Measurements from ENCODE around the gene HNRNPUL1. TPM values are rescaled to one million over a fixed set of nuclear protein-coding genes. Genes with fewer than 3 reads are reported as not detected.
A peak's percentile ranks its signal among the peaks of the same experiment; 100 is the strongest.

Gene HNRNPUL1
- total RNA-seq: 100 to 1,000 TPM; 270 to 279 TPM
- polyA plus RNA-seq: 100 TPM

- H3K36me3 ChIP-seq (ENCODE audit: insufficient read depth, low read length): peaks cover 15% of the 10 kb centered on the region
- H3K27ac ChIP-seq (ENCODE audit: low read depth, low read length): peak within 1 kb of the TSS; percentile 100
- ChIA-PET POLR2A (interaction anchor here (0.6 to 6.5 kb wide), 23 partner anchors 8 to 916 kb away, joined by 3 to 128 read pairs (median 4); partner anchors contain the start of genes B9D2, C19orf47, CCDC97 and EGLN2), CTCF (interaction anchor here (0.7 to 7.0 kb wide), 12 partner anchors 13 to 176 kb away, joined by 3 to 101 read pairs (median 4); partner anchors contain the start of genes B9D2, CCDC97 and DMAC2)
- DNase-seq: peak; percentile 98 to 100 (median 100)
- peaks cover 0 to 4% (median 2%) of the 10 kb centered on the region in 5 donors for H3K9me3 Mint-ChIP-seq
- peak within 1 kb of the TSS; percentile 91 to 99 (median 97) for H3K4me3 Mint-ChIP-seq
- no peaks in the 10 kb centered on the region for H3K27me3 ChIP-seq (ENCODE audit: insufficient read depth, low read length, poor library complexity, severe bottlenecking)
- H3K36me3 Mint-ChIP-seq: peaks cover 0 to 56% (median 3%) of the 10 kb centered on the region in 3 donors
- peak within 1 kb of the TSS; percentile 82 for H3K4me3 ChIP-seq (ENCODE audit: low read length)
- H3K27ac Mint-ChIP-seq: peak within 1 kb of the TSS; percentile 99 to 100 (median 100)
- H3K4me1 Mint-ChIP-seq: peaks cover 37 to 57% (median 47%) of the 10 kb centered on the region in 3 donors
- no peaks in the 10 kb centered on the region for H3K9me3 ChIP-seq (ENCODE audit: low read length)
- peaks cover 34% of the 10 kb centered on the region for H3K4me1 ChIP-seq (ENCODE audit: insufficient read depth, low read length)
- peaks cover 0 to 19% of the 10 kb centered on the region in 2 donors for H3K27me3 Mint-ChIP-seq
Measured at GRCh38 chr19:41263850-41264580, at the start of gene HNRNPUL1. HNRNPUL1 (plus strand) TSS chr19:41264372; CDS start chr19:41264504, 132 bp downstream.

DNA sequence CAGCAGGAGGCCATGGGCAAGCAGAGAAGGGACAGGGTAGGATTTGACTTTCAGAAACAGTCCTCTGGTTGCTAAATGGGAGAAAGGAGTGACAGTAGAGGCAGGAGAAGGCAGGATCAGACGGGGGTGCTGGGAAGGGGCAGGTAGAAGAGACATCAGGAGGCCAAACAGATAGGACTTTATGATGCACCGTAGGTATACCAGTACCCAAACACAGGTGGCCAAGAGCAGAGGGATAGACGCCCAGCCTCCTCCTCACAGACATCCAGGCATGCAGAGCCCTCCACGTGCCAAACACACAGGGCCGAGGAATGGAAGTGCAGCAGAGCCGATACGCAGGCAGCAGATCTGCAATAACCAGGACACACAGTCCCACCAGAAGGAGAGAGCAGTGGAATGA is 46.4 kb upstream of the HNRNPUL1 start:
- Histone ChIP-seq H3K4me3 (ENCODE audit: low read length) (no peak overlapping the region), H3K27ac (ENCODE audit: low read depth, low read length) (no peak overlapping the region), H3K36me3 (ENCODE audit: insufficient read depth, low read length) (no peaks in the 10 kb centered on the region), H3K4me1 (ENCODE audit: insufficient read depth, low read length) (no peaks in the 10 kb centered on the region), H3K27me3 (ENCODE audit: insufficient read depth, low read length, poor library complexity, severe bottlenecking) (peaks cover 10% of the 10 kb centered on the region), H3K9me3 (ENCODE audit: low read length) (no peaks in the 10 kb centered on the region)
- POLR2A ChIA-PET: no interaction called here
- peaks cover 0 to 2% (median 0%) of the 10 kb centered on the region in 3 donors for H3K36me3 Mint-ChIP-seq
- H3K9me3 Mint-ChIP-seq: no peaks in the 10 kb centered on the region
- CTCF ChIA-PET: no interaction called here
- H3K4me1 Mint-ChIP-seq: peaks cover 0 to 4% (median 2%) of the 10 kb centered on the region in 3 donors
- H3K4me3 Mint-ChIP-seq: no peak overlapping the region
- H3K27ac Mint-ChIP-seq: peak overlapping the region in 1 of 8 donors; percentile 56
- no peak for DNase-seq
- peaks cover 24 to 42% of the 10 kb centered on the region in 2 donors for H3K27me3 Mint-ChIP-seq

DNA sequence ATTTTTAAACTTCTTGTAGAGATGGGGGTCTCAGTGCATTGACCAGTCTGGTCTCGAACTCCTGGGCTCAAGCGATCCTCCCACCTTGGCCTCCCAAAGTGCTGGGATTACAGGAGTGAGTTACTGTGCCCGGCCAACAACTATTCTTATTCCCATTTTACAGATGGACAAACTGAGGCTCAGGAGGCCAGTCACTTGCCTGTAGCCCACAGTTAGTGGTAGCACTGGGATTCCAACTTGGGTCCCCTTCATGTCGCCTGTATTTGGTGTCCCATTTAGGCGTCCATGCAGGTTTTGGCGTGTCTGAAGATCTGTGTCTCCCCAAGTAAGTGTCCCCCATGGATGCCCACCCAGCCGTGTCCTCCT is 45.9 kb upstream of the HNRNPUL1 start:
- Mint-ChIP-seq H3K27me3 (peaks cover 28 to 42% of the 10 kb centered on the region in 2 donors), H3K9me3 (no peaks in the 10 kb centered on the region), H3K4me1 (peaks cover 0 to 4% (median 2%) of the 10 kb centered on the region in 3 donors), H3K36me3 (peaks cover 0 to 2% (median 0%) of the 10 kb centered on the region in 3 donors), H3K4me3 (no peak overlapping the region), H3K27ac (no peak overlapping the region)
- ChIA-PET CTCF (interaction anchor here (1.2 kb wide), 1 partner anchor 11 kb away, joined by 3 read pairs; no protein-coding TSS in a partner anchor), POLR2A (no interaction called here)
- H3K27me3 ChIP-seq (ENCODE audit: insufficient read depth, low read length, poor library complexity, severe bottlenecking): peaks cover 10% of the 10 kb centered on the region
- H3K9me3 ChIP-seq (ENCODE audit: low read length): no peaks in the 10 kb centered on the region
- H3K4me1 ChIP-seq (ENCODE audit: insufficient read depth, low read length): no peaks in the 10 kb centered on the region
- no peaks in the 10 kb centered on the region for H3K36me3 ChIP-seq (ENCODE audit: insufficient read depth, low read length)
- no peak for DNase-seq
- no peak overlapping the region for H3K4me3 ChIP-seq (ENCODE audit: low read length)
- H3K27ac ChIP-seq (ENCODE audit: low read depth, low read length): no peak overlapping the region

- no peak within 1 kb of the TSS for H3K4me3 ChIP-seq (ENCODE audit: low read length)
- no peaks in the 10 kb centered on the region for H3K9me3 Mint-ChIP-seq
- H3K27me3 Mint-ChIP-seq: peaks cover 28 to 45% of the 10 kb centered on the region in 2 donors
- DNase-seq: no peak
- CTCF ChIA-PET: interaction anchor here (1.2 kb wide), 1 partner anchor 10 kb away, joined by 3 read pairs; no protein-coding TSS in a partner anchor
- no peak within 1 kb of the TSS for H3K27ac ChIP-seq (ENCODE audit: low read depth, low read length)
- no peaks in the 10 kb centered on the region for H3K36me3 ChIP-seq (ENCODE audit: insufficient read depth, low read length)
- H3K4me3 Mint-ChIP-seq: no peak within 1 kb of the TSS
- H3K4me1 ChIP-seq (ENCODE audit: insufficient read depth, low read length): no peaks in the 10 kb centered on the region
- POLR2A ChIA-PET: no interaction called here
- peak within 1 kb of the TSS in 2 of 8 donors; percentile 59 to 61 for H3K27ac Mint-ChIP-seq
- no peaks in the 10 kb centered on the region for H3K9me3 ChIP-seq (ENCODE audit: low read length)
- peaks cover 10% of the 10 kb centered on the region for H3K27me3 ChIP-seq (ENCODE audit: insufficient read depth, low read length, poor library complexity, severe bottlenecking)
- peaks cover 0 to 4% (median 2%) of the 10 kb centered on the region in 3 donors for H3K4me1 Mint-ChIP-seq
- H3K36me3 Mint-ChIP-seq: peaks cover 0 to 2% (median 0%) of the 10 kb centered on the region in 3 donors
Measured at GRCh38 chr19:41218615-41219507, 45.3 kb upstream of the HNRNPUL1 start, which contains the start of gene AXL. AXL (plus strand) TSS chr19:41219223; CDS start chr19:41219393, 170 bp downstream.

GRCh38 chr19:41219924-41220567 is 44.1 kb upstream of the HNRNPUL1 start:
- CTCF ChIA-PET: interaction anchor here (2.4 kb wide), 1 partner anchor 43 kb away, joined by 8 read pairs; no protein-coding TSS in a partner anchor
- H3K9me3 ChIP-seq (ENCODE audit: low read length): no peaks in the 10 kb centered on the region
- POLR2A ChIA-PET: interaction anchor here (0.6 kb wide), 1 partner anchor 9 kb away, joined by 3 read pairs; no protein-coding TSS in a partner anchor
- H3K36me3 Mint-ChIP-seq: peaks cover 0 to 2% (median 0%) of the 10 kb centered on the region in 3 donors
- no peak overlapping the region for H3K4me3 Mint-ChIP-seq
- peaks cover 28 to 51% of the 10 kb centered on the region in 2 donors for H3K27me3 Mint-ChIP-seq
- H3K27ac Mint-ChIP-seq: peak overlapping the region in 1 of 8 donors; percentile 59
- no peak overlapping the region for H3K4me3 ChIP-seq (ENCODE audit: low read length)
- peaks cover 0 to 4% (median 2%) of the 10 kb centered on the region in 3 donors for H3K4me1 Mint-ChIP-seq
- no peaks in the 10 kb centered on the region for H3K4me1 ChIP-seq (ENCODE audit: insufficient read depth, low read length)
- no peak overlapping the region for H3K27ac ChIP-seq (ENCODE audit: low read depth, low read length)
- H3K36me3 ChIP-seq (ENCODE audit: insufficient read depth, low read length): no peaks in the 10 kb centered on the region
- peaks cover 10% of the 10 kb centered on the region for H3K27me3 ChIP-seq (ENCODE audit: insufficient read depth, low read length, poor library complexity, severe bottlenecking)
- H3K9me3 Mint-ChIP-seq: no peaks in the 10 kb centered on the region
- no peak for DNase-seq

DNA sequence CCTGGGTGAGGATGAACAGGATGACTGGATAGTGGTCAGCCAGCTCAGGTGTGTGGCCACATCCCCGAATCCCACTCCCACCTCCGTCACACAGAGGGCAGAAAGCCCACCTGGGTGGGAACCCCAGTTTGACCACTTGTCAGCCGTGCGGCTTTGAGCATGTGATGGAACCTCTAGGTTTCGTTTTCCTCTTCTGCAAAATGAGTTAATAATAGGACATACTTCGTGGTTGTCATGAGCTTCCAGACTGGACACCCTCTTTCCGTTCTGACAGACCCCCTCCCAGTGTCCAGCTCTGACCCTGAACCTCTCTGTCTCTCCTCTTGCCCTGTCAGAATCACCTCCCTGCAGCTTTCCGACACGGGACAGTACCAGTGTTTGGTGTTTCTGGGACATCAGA is 43.4 kb upstream of the HNRNPUL1 start:
- CTCF ChIA-PET: interaction anchor here (2.4 kb wide), 1 partner anchor 42 kb away, joined by 8 read pairs; no protein-coding TSS in a partner anchor
- H3K27me3 ChIP-seq (ENCODE audit: insufficient read depth, low read length, poor library complexity, severe bottlenecking): peaks cover 10% of the 10 kb centered on the region
- H3K36me3 Mint-ChIP-seq: no peaks in the 10 kb centered on the region
- POLR2A ChIA-PET: interaction anchor here (0.6 kb wide), 1 partner anchor 9 kb away, joined by 3 read pairs; no protein-coding TSS in a partner anchor
- H3K4me3 Mint-ChIP-seq: no peak overlapping the region
- H3K4me1 Mint-ChIP-seq: peaks cover 5 to 10% (median 7%) of the 10 kb centered on the region in 3 donors
- H3K9me3 Mint-ChIP-seq: no peaks in the 10 kb centered on the region
- H3K36me3 ChIP-seq (ENCODE audit: insufficient read depth, low read length): no peaks in the 10 kb centered on the region
- no peak overlapping the region for H3K27ac ChIP-seq (ENCODE audit: low read depth, low read length)
- H3K9me3 ChIP-seq (ENCODE audit: low read length): no peaks in the 10 kb centered on the region
- peaks cover 30 to 58% of the 10 kb centered on the region in 2 donors for H3K27me3 Mint-ChIP-seq
- DNase-seq: no peak
- peaks cover 3% of the 10 kb centered on the region for H3K4me1 ChIP-seq (ENCODE audit: insufficient read depth, low read length)
- no peak overlapping the region for H3K27ac Mint-ChIP-seq
- H3K4me3 ChIP-seq (ENCODE audit: low read length): no peak overlapping the region

DNA sequence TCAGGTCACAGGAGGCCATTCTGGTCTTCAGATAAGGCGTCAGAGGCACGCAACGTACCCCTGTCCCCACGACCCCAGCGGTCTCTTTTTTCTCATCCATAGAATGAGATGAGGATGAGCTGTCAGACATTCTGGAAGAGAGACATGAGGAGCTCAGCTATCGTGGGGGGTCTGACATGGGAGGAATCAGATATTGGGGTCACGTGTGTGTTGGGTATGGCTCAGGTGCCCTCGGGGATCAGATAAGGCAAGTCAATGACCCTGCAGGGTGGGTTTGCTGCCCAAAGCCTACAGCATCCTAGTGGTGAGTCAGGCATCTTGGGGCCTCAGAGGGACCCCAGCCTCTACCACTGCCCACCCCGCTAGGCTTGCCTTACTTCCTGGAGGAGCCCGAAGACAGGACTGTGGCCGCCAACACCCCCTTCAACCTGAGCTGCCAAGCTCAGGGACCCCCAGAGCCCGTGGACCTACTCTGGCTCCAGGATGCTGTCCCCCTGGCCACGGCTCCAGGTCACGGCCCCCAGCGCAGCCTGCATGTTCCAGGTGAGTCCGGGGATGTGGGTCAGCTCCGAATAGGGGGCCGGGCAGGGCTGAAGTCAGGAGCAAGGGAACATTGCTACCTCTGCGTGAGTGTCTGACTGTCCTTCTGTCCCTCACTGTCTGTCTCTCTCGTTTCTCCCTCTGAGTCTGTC is 42.5 kb upstream of the HNRNPUL1 start:
- peaks cover 10 to 14% (median 11%) of the 10 kb centered on the region in 3 donors for H3K4me1 Mint-ChIP-seq
- ChIA-PET CTCF (interaction anchor here (2.4 kb wide), 1 partner anchor 41 kb away, joined by 8 read pairs; no protein-coding TSS in a partner anchor), POLR2A (no interaction called here)
- peak overlapping the region in 1 of 8 donors; percentile 63 for H3K27ac Mint-ChIP-seq
- peaks cover 10% of the 10 kb centered on the region for H3K27me3 ChIP-seq (ENCODE audit: insufficient read depth, low read length, poor library complexity, severe bottlenecking)
- no peak for DNase-seq
- H3K9me3 Mint-ChIP-seq: no peaks in the 10 kb centered on the region
- H3K9me3 ChIP-seq (ENCODE audit: low read length): no peaks in the 10 kb centered on the region
- H3K4me3 ChIP-seq (ENCODE audit: low read length): no peak overlapping the region
- peaks cover 30 to 62% of the 10 kb centered on the region in 2 donors for H3K27me3 Mint-ChIP-seq
- no peak overlapping the region for H3K27ac ChIP-seq (ENCODE audit: low read depth, low read length)
- H3K36me3 Mint-ChIP-seq: no peaks in the 10 kb centered on the region
- H3K4me1 ChIP-seq (ENCODE audit: insufficient read depth, low read length): peaks cover 8% of the 10 kb centered on the region
- peak overlapping the region in 1 of 7 donors; percentile 53 for H3K4me3 Mint-ChIP-seq
- no peaks in the 10 kb centered on the region for H3K36me3 ChIP-seq (ENCODE audit: insufficient read depth, low read length)

Data from CD8-positive, alpha-beta memory T cell (primary cell).